ENCODE results near the gene S100A12.

S100A12 gene

DNA sequence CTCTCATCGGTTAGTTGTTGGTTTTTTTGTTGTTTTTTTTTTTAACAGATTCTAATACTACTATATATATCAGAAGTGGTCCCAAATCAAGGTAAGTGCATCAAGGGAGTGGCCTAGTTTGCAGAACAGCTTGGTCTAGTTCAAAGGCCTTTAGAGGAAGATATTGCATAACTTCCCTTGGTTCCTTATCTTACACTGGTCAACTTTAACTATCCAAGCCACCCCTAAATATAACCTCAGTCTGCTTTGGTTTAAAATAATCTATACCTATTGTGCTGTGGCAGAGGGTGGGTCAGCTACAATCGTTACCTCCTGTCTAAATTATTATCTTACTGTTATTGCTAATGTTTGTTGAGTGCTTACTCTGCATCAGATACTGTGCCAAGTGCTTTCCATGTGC is 6.9 kb downstream of the S100A12 start:
- no peak for DNase-seq (ENCODE audit: low read depth)

DNA sequence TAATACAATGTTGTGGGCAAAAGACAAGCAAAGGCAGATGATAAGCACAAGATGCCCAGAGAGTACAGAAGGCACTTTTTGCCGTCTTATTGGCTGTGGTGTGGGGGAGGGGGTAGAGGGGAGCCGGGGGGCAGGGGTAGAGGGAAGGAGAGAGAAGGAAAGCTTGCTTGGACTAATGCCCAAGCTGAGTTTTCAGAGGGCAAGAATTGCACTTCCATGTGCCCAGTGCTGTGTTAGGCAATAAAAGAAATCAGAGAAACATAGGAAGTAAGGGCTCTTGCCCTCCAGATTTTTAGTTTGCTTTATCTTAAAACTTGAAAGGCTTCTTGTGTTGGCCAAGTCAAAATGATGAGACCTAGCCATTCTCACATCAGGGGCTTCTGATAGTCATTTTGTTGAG is 8.3 kb downstream of the S100A12 start:
- no peak for DNase-seq (ENCODE audit: low read depth)

DNA sequence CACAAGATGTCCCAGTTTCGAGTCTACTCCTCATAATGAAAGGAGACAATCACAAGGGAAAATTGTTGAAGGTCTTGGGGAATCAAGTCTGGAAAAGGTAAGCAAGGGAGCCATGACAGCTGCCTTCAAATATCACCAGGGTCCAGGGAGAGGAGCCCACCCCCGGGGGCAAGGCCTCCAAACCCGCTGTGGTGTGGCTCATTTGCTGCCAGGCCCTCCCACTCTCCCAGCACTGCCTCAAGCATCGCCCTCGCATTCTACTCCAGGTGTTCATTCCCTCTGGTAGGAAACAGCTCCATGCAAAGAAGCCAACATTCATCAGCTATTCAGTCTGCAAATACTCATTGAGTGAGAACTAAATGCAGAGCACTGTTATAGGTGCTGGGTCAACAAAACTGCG is 9.2 kb downstream of the S100A12 start:
- no peak for DNase-seq (ENCODE audit: low read depth)

DNA sequence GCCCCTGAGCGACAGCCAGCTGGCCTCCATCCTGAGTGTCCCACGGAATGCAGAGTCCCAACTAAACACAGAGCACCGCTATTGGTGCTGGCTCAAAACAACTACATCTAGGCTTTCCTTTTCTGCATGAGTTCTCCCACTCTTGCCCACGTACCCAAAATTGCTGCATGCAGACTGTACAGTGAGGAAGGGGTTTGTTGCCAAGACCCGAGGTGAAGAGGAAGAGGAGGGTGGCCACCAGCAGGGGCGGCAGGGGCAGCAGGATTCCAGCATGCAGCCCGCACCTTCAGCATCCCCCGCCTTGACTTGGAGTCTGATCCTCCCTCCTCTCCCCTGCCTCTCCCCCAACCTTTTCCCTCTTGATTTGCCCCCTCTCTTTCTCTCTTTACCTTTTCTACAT is 9.7 kb downstream of the S100A12 start:
- no peak for DNase-seq (ENCODE audit: low read depth)

DNA sequence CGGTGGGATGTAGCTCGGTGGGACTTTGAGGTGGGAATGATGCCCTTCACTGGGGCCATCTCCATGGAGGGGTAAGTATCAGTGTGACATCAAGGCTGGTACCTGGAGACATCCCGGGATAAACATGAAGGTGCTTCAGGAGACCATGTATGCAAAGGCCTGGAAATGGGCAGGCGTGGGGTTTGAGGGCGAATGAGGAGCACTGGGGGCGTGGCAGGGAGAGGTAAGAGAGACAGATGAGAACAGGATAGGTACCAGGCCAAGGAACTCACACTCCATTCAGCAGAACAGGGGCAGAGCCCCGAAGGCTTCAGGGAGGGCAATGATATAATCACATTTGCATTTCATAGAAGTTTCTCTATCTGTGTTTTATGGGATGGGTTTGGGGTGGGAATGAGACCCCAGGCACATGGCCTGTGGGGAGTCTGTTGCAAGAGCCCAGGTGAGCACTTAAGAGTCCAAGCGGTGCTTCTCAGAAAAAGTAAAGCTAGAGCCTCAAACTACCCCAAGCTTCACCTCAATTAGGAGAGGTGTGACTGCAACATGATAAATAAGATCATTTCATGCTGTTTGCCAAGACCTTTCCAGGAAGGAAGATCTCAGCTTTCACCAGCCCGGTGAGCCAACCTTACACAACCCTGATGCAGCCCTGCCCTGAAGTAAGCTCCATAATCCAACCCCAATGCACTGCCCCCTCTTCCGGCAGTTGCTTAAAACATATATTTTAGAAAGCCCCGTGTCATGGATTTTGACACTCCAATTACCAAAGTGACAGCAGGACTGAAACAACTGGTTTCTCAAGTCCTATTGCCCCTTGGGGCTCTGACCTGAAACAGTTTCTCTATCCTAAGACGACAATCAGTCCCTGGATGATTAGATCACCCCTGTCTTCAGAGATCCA is 10.4 kb downstream of the S100A12 start:
- DNase-seq (ENCODE audit: low read depth), result no peak

DNA sequence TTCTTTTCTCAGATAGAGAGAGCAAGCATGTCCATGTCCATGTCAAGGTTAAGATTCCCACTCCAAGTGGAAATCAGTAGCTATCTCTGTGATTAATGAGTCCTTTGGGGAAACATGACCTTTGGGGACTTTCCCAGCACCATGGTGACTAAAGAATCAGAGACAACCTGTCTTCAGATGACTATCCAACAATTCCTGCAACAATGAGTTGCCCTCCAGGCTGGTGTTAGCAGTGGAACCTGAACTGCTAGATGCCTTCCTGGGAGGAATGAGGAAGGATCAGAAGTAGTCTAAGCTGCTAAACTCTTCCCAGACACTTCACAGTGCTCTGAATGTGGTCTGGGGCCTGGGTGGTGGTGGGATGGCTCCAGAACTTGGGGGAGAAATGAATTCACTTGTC is 11.3 kb downstream of the S100A12 start:
- no peak for DNase-seq (ENCODE audit: low read depth)

DNA sequence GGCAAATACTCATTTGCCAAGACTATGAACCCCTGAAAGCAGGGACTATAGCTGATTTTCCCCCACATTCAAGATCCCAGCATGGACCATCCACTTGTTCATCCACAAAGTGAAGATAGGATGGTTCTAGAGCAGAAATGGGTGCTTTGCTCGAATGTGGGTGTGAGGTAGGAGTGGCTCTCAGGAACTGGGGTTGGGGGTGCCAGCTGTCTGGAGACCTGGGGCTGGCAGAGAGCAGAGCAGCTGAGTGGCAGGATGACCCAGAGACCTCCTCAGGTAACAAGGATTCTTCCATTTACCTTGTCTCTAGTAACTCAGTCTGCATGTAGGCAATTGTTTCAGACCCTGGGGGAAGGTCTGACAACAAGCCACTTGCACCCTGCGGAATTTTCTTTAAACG is 11.8 kb downstream of the S100A12 start:
- DNase-seq (ENCODE audit: low read depth), result no peak

DNA sequence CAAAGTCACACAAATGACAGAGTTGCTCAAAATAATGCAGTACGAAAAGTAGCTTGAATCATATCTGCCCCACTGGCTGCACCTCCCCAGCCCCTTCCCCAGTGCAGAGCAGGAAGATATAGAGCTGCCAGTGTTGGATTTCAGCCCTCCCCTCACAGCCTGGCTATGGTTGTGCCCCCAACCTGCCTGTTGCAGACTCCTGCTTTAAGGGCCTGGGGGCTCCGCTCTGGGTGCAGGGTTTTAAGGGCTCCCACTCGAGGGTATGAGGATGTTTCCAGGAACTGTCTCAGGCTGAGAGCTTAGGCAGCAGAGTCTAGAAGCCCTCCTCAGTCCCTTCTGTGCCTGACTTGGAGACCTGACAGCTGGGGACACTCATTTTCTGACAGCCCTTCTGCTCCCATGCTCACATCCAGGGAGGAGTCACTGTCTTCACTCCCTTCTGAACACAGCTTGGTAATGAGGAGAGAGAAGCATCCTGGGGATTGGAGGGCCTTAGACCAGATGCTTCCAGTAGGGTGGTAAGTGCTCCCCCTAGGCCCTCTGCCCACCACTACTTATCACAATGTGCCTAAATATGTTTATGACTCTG is 13.1 kb downstream of the S100A12 start:
- no peak for DNase-seq (ENCODE audit: low read depth)

DNA sequence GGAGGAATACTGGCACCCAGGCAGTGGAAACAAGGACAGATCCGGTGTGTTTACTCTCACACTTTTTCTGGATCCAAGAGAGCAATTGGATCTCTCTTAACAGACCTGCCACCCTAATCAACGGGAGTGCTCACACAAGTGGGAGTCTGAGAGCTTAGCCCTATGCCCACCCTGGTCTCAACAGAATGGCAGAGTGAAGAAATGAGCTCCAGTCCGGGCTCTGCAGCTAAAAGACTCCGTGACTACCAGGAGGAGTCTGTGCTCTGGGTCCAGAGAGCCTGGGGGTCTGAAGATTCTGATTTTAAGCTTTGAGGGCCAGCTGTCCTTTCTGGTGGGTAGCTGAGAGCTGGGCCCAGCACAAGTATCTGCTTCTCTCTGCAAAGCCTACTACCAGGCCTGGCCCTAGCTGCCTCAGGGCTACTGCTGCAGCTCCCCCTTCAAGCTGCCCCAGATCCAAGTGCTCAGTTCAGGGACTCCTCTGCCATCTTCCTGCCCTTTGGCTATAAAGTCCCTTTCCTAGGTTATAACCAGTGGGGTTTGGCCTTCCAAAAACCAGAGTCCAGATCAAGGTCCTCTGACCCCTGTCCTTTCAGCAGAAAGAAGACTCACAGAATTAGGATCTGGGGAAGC is 13.8 kb downstream of the S100A12 start:
- no peak for DNase-seq (ENCODE audit: low read depth)

DNA sequence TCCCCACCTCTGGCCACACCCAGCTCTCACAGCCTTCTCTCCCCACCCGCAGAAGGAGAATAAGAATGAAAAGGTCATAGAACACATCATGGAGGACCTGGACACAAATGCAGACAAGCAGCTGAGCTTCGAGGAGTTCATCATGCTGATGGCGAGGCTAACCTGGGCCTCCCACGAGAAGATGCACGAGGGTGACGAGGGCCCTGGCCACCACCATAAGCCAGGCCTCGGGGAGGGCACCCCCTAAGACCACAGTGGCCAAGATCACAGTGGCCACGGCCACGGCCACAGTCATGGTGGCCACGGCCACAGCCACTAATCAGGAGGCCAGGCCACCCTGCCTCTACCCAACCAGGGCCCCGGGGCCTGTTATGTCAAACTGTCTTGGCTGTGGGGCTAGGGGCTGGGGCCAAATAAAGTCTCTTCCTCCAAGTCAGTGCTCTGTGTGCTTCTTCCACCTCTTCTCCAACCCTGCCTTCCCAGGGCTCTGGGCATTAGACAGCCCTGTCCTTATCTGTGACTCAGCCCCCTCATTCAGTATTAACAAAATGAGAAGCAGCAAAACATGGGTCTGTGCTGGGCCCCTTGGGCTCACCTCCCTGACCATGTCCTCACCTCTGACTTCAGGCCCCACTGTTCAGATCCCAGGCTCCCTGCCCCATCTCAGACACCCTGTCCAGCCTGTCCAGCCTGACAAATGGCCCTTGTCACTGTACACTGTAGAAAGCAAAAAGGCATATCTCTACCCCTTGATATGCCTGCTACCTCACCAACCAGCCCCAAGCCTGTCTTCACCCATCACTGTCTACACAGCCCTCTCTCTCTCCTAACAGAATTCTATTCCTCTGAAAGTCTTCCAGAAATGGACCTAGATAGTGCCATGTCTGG is 14.6 kb downstream of the S100A12 start:
- DNase-seq (ENCODE audit: low read depth), result no peak

DNA sequence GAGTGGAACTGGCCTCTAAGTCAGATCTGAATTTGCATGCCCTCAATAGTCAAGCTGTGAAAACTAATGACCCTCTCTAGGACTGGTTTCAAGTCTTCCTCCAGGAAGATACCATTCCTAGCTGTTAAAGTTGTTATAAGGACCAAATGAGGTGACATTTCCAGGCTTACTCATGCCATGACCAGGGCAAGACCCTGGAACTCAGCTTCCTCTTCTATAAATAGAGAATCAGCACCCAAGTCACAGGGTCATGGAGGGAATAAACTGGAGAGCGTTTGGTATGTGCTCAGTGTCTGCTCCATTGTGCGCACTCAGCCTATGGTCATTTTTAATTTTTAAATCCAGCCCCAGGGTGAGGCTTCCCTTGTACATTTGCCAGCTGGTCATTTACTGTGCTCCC is 15.2 kb downstream of the S100A12 start:
- no peak for DNase-seq (ENCODE audit: low read depth)

DNA sequence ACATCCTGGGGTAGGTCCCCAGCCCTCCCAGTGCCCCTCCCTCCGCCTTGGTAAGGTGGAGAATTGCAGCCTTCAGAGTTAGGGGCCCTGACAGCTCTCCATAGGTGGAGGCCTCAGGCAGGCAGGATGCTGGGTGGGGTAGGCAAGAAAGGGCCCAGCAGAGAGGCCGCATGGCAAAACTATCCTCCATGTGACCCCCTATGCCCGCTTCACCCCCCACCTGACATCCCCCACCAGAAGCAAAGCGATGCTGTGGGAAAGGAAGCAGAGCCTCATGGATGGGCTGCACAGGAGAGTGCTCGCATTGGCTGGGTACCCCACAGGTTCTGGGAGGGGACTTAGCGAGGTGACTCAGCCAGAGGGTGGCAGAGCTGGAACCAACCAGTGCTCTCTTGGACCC is 16.2 kb downstream of the S100A12 start:
- DNase-seq (ENCODE audit: low read depth), result no peak

DNA sequence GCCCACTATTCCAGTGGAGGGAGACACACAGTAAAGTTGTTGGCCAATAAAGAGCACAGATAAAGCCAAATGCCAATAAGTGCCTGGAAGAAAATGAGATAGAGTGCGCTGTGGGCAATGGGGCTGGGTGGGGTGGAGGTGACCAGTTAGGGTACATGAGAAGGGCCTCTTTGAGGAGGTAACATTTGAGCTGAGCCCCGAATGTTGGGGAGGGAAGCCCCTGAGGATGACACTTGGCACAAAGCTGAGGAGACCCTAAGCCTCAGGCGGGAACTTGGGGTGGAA is 16.8 kb downstream of the S100A12 start:
- DNase-seq (ENCODE audit: low read depth), result no peak

DNA sequence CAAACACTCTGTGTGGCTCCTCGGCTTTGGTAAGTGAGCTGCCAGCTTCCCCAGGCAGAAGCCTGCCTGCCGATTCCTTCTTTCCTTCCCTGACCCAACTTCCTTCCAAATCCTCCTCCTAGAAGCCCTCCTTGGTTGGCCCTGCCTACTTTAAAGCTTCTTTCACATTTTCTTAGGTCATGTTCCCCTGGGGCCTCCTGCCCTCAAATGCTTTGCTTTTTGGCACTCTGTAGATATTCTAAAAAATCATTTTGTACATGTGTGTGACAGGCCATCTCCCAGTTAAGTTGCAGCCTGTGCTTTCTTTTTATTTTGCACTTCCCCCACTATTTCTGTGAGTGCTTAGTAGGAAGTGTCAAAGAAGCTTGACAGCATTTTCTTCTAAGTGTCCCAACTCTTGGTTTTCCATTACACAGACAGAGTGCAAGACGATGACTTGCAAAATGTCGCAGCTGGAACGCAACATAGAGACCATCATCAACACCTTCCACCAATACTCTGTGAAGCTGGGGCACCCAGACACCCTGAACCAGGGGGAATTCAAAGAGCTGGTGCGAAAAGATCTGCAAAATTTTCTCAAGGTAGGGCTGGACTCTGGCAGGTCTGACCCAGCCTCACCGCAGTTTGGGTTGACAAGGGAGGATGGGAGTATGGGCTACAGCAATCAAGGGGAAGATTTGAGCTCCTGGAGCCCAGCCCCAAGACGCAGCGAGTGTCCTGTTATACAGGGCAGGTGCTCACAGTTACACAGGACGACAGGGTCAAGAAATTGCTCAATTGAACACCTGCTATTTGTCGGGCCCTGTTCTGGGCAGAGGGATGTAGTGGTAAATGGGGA is 17.3 kb downstream of the S100A12 start, which contains the start of gene S100A9:
Gene S100A9 (plus strand): TSS at position 2 of the 838 bp plus-strand sequence. CDS start 430 bp downstream, at position 432.
- DNase-seq (ENCODE audit: low read depth), result no peak

DNA sequence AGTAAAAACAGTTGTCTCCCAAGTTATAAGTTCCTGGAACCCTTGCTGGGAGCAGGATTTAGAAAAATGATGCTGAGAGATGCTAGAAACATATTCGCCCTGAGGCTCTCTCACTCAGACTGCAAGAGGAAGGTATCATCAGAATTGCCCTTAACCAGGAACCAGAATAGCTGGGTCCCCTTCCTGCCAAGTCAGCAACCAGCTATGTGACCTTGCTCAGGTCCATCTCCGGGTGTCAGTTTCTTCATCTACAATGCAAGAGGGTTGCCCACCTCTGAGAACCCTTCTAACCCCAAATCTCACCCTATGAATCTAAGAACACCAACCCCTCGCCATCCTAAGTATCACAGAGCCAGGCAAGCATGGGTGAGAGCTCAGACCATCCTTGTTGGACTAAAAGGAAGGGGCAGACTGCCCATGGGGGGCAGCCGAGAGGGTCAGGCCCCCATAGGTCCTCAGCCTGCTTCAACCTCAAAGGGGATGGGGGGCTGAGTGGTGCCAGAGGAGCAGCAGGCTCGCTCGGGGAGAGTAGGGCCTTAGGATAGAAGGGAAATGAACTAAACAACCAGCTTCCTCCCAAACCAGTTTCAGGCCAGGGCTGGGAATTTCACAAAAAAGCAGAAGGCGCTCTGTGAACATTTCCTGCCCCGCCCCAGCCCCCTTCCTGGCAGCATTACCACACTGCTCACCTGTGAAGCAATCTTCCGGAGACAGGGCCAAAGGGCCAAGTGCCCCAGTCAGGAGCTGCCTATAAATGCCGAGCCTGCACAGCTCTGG is 18.2 kb downstream of the S100A12 start:
- no peak for DNase-seq (ENCODE audit: low read depth)

DNA sequence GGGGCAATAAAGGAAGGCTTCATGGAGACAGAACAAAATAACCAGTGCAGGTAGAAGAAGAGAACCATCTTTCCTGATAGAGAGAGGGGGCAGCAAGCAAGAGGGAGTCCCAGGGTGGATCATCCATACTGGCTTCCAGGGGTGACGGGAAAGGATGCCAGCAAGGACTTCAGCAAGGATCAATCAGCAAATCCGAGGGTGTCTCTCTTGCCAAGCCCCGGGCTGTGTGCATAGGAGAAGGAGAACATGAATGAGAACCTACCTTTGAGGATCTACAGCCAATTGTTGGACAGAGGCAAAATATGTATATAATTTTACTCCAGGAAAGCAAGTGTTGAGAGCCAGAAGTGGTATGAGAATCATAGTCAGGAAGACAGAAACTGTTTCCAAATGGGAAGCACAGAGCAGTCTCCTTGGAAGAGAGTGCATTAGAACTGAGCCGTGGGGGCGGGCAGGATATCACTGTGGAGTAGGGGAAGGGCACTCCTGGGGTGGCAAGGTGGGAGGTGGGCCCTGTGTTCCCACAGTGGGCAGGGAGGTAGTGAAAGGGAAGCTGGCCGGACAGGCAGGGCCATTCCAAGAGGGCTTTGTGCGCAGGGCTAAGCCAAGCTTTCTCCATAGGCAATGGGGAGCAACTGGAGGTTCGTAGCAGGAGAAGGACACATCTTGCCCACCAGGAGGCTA is 18.9 kb downstream of the S100A12 start:
- DNase-seq (ENCODE audit: low read depth), result no peak

DNA sequence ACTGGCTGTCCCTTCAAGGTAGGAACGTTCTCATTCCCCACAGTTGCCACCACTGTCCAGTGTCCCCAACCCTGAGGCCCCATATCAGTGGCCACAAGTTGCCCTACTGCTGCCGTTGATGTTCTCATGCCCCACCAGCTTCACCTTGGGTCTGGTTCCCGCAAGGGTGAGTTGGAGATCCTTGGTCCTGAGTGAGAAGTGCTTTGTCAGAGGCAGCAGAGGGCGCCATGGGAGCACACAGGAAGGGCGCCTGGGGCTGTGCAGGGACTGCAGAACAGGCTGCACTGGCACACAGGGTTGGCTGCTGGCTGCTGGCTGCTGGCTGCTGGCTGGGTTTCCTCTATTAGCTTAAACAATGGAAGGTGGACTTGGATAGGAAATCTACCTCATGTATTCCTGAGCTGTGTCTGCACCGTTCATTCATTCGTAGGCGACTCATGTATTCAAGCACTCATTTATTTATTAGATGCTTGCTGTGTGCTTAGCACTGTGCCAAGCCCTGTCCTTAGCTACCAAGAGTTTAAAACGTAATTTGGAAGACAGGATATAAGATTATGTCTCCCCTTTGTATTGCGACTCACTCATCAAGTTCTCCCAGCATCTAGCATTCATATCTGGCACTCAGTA is 19.9 kb downstream of the S100A12 start:
- peak; percentile 8 for DNase-seq (ENCODE audit: low read depth)

DNA sequence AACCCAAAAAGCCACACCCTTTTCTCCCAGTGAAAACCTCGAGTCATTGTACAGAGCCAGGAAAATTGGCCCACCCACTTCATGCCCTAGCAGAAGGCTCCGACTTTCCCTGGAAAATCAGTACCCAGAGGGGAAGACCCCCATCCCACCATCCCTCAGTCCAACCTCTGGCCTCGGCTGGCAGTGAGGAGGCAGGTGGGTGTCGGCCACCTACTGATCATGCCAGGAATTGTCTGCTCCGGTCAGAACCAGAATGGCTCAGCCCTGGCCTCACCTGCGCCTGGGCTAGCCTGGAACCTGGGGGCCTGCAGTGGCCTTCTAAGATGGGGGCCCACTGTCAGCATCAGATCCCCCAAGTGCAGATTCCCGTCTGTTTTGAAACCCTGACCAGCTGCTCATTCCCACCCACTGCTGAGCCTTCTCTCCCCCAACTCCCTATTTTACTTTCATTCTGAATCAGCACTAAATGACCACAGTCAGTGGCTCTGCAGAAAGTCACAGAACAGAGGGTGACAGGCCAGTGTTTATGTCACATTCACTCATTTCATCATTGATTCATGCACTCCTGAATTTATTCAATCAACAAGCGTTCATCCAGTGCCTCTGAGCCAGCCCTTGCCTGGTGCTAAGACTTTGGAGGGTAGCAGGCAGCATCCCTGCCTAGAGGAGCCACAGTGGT is 20.8 kb downstream of the S100A12 start:
- no peak for DNase-seq (ENCODE audit: low read depth)

Measured in activated T-helper 1 cell treated with Interleukin-2 at 50 U/mL for 16 hours (primary cell).